Measurements from ENCODE around the gene DCLK1. TPM values are rescaled to one million over a fixed set of nuclear protein-coding genes. Genes with fewer than 3 reads are reported as not detected.

The DCLK1 gene
- total and polyA plus RNA-seq, 10 of the 15 experiments (the other 5 are each of a cell fraction or from before 2014, with no cell fraction given): not detected

- Histone ChIP-seq H4K20me1 (ENCODE audit: control insufficient read depth, insufficient read depth) (no peaks in the 10 kb centered on the region), H3K9ac (ENCODE audit: control insufficient read depth, insufficient read depth, low read length) (no peak overlapping the region), H3K9me3 (replicated peaks; ENCODE audit: control insufficient read depth, insufficient read depth, low read length) (no peaks in the 10 kb centered on the region), H3K27ac (ENCODE audit: control insufficient read depth, insufficient read depth) (no peak overlapping the region), H3K27me3 (replicated peaks in 1 of 2; ENCODE audit: control insufficient read depth in 2 of 2, insufficient read depth in 2 of 2, low read length in 1 of 2) (no peaks in the 10 kb centered on the region; a peak in 1 of 4 replicates), H3K4me3 (no peak overlapping the region), H3K79me2 (ENCODE audit: control insufficient read depth, insufficient read depth, low read length) (no peaks in the 10 kb centered on the region), H3K36me3 (ENCODE audit: control insufficient read depth in 2 of 2, insufficient read depth in 2 of 2, low read length in 1 of 2) (no peaks in the 10 kb centered on the region), H3K4me2 (ENCODE audit: control insufficient read depth, insufficient read depth) (no peak overlapping the region), H3K4me1 (ENCODE audit: control insufficient read depth, insufficient read depth, low read length) (no peaks in the 10 kb centered on the region), H2AFZ (ENCODE audit: control insufficient read depth, low read depth, low read length) (no peak overlapping the region)
- DNase-seq (ENCODE audit: low read depth, low spot score): no peak
- intact Hi-C loops (cut with micrococcal nuclease; ENCODE audit: unreplicated experiment) (no loop called here), in situ Hi-C loops (cut with MboI) (no loop called here)
- ChIA-PET CTCF (no interaction called here), POLR2A (no interaction called here), SMC1A (ENCODE audit: uncharacterized antibody, unreplicated experiment) (no interaction called here), RAD21 (ENCODE audit: unreplicated experiment) (no interaction called here)
- TF ChIP-seq YBX1 (IDR thresholded peaks at IDR 0.05) (no peak), SREBF2 (IDR thresholded peaks at IDR 0.05; ENCODE audit: low read length) (no peak), ZBED1 (IDR thresholded peaks at IDR 0.05; ENCODE audit: borderline replicate concordance) (no peak)
- WGBS (ENCODE audit: insufficient coverage, insufficient replicate concordance, low lambda C conversion rate, missing lambda C conversion rate): 52% methylated on average over 11 of the region's 11 CpGs
- BruUV-seq (replicated peaks): no TSS peak
- no peak for FAIRE-seq
- ATAC-seq: no peak
Measured at GRCh38 chr13:35874704-35875103, 256.5 kb downstream of the DCLK1 start.

DNA sequence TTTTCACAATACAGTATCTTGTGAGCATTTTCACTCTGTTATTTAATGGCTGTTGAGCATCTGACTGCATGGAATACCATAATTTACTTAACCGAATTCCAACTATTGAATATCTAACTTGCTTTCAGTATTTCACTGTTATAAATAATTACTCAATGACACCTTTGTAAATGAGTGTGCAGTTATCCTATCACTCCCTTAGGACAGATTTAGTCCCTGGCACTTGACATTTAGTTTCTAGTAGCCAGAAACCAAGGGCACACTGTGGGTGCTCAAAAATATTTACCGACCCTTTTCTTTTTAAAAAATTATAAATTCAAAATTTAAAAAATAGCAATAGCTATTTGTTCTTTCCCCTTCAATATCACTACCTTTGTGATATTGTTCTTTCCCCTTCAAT lies 258.8 kb downstream of the DCLK1 start:
- H3K27ac ChIP-seq (ENCODE audit: control insufficient read depth, insufficient read depth): no peak overlapping the region
- BruUV-seq (replicated peaks): no TSS peak
- SMC1A ChIA-PET (ENCODE audit: uncharacterized antibody, unreplicated experiment): no interaction called here
- H3K27me3 ChIP-seq (replicated peaks in 1 of 2; ENCODE audit: control insufficient read depth in 2 of 2, insufficient read depth in 2 of 2, low read length in 1 of 2): no peaks in the 10 kb centered on the region; a peak in 1 of 4 replicates
- CTCF ChIA-PET: no interaction called here
- H3K36me3 ChIP-seq (ENCODE audit: control insufficient read depth in 2 of 2, insufficient read depth in 2 of 2, low read length in 1 of 2): no peaks in the 10 kb centered on the region
- no peaks in the 10 kb centered on the region for H3K9me3 ChIP-seq (replicated peaks; ENCODE audit: control insufficient read depth, insufficient read depth, low read length)
- no peak overlapping the region for H2AFZ ChIP-seq (ENCODE audit: control insufficient read depth, low read depth, low read length)
- no peak overlapping the region for H3K4me2 ChIP-seq (ENCODE audit: control insufficient read depth, insufficient read depth)
- no peak for TF ChIP-seq CBX3 (IDR thresholded peaks at IDR 0.05; ENCODE audit: borderline replicate concordance, low read depth)
- no peak for TF ChIP-seq MLLT1 (IDR thresholded peaks at IDR 0.05)
- TF ChIP-seq GABPA (IDR thresholded peaks at IDR 0.05; ENCODE audit: low read depth): no peak
- no peak for TF ChIP-seq ZNF274 (IDR thresholded peaks at IDR 0.05; ENCODE audit: insufficient read depth, insufficient read length)
- RAD21 ChIA-PET (ENCODE audit: unreplicated experiment): no interaction called here
- WGBS (ENCODE audit: insufficient coverage, insufficient replicate concordance, low lambda C conversion rate, missing lambda C conversion rate): 83% methylated on average over 2 of the region's 2 CpGs
- FAIRE-seq (no peak), DNase-seq (ENCODE audit: low read depth, low spot score) (no peak), ATAC-seq (no peak)
- POLR2A ChIA-PET: no interaction called here
- intact Hi-C loops (cut with micrococcal nuclease; ENCODE audit: unreplicated experiment) (no loop called here), in situ Hi-C loops (cut with MboI) (no loop called here)
- no peaks in the 10 kb centered on the region for H4K20me1 ChIP-seq (ENCODE audit: control insufficient read depth, insufficient read depth)
- no peaks in the 10 kb centered on the region for H3K79me2 ChIP-seq (ENCODE audit: control insufficient read depth, insufficient read depth, low read length)
- H3K4me3 ChIP-seq: no peak overlapping the region
- H3K4me1 ChIP-seq (ENCODE audit: control insufficient read depth, insufficient read depth, low read length): no peaks in the 10 kb centered on the region
- H3K9ac ChIP-seq (ENCODE audit: control insufficient read depth, insufficient read depth, low read length): no peak overlapping the region
